CD4-positive, alpha-beta T cell treated with Interleukin-21 for 1 hour (primary cell): Measurements from ENCODE around the gene SNX9.

Experiments
- DNase-seq: peaks from one replicate; pipeline ENCODE4 v3.0.0-alpha.2; 2020

Gene SNX9

GRCh38 chr6:157982563-157983405 is 159.7 kb downstream of the SNX9 start:
- peak; percentile 22 for DNase-seq

- DNase-seq, result peak; percentile 15
Observed at GRCh38 chr6:157983406-157984119, 160.5 kb downstream of the SNX9 start.

GRCh38 chr6:157984128-157984527 is 161.1 kb downstream of the SNX9 start:
- DNase-seq, result no peak

- no peak for DNase-seq
Observed at GRCh38 chr6:157984686-157985225, 161.7 kb downstream of the SNX9 start.

GRCh38 chr6:157985378-157986155 is 162.5 kb downstream of the SNX9 start:
- DNase-seq, result no peak

- DNase-seq, result no peak
Observed at GRCh38 chr6:157987788-157988699, 165.0 kb downstream of the SNX9 start.

- no peak for DNase-seq
Observed at GRCh38 chr6:157988700-157989063, 165.6 kb downstream of the SNX9 start.

GRCh38 chr6:157989541-157990289 is 166.7 kb downstream of the SNX9 start:
- no peak for DNase-seq

GRCh38 chr6:157990321-157991066 is 167.4 kb downstream of the SNX9 start:
- no peak for DNase-seq

GRCh38 chr6:157991067-157991432 is 168.0 kb downstream of the SNX9 start:
- no peak for DNase-seq

- no peak for DNase-seq
Observed at GRCh38 chr6:157993076-157993475, 170.0 kb downstream of the SNX9 start.

- no peak for DNase-seq
Observed at GRCh38 chr6:157994125-157994795, 171.2 kb downstream of the SNX9 start.
